GM19468 (cell line): ENCODE data around the gene GLIPR1.

Source experiments
- ATAC-seq: cut with Tn5 transposase; IDR thresholded peaks from one replicate; pipeline ENCODE4 v1.9.1; 2021; ENCODE audit warnings: mild to moderate bottlenecking, moderate library complexity, moderate number of reproducible peaks; ENCODE audit not compliant: unreplicated experiment; ENCODE audit errors: extremely low read depth

Gene GLIPR1

DNA sequence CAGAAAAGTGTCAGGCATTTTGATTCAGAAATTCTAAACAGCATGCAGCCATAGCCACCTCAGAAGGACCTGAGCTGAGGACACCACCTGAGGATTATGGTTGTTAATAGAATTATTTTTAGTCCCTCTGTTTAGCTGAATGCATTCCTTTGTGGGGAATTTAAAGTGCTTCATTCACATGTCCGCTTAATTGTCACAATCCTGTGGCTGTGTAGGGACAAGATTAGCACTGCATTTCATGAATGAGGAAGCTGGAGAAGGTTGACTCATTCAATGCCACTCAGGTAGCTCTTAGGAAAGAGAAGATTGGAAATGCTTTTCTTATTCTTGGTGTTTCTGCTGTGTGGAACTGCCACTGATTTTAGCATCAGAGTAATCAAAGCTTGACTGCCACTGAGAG lies 72.8 kb downstream of the GLIPR1 start:
- ATAC-seq, result no peak
